Activated CD4-positive, alpha-beta T cell treated with anti-CD3 and anti-CD28 coated beads, Interleukin-2, amount 50 U/mL, for 24 hours (primary cell): Measurements from ENCODE around the gene KRT6C.
"Not testable (repeated sequence)": the region's sequence is repeated elsewhere in the genome, so short reads cannot be mapped to it uniquely, and the experiment has no call there.

Experiments used
- DNase-seq, 2 donors: peaks; one replicate each; pipeline ENCODE4 v3.0.0-alpha.2; 2020; ENCODE audit warnings: low read depth in 1 of 2, low spot score in 1 of 2

KRT6C gene

GRCh38 chr12:52458861-52459260, 14.7 kb downstream of the KRT6C start:
- no peak for DNase-seq

- no peak for DNase-seq
Measured at GRCh38 chr12:52455821-52456220, 17.8 kb downstream of the KRT6C start.

- DNase-seq: no peak
Measured at GRCh38 chr12:52454411-52455201, 19.0 kb downstream of the KRT6C start.

- DNase-seq: no peak
Measured at GRCh38 chr12:52452101-52452500, 21.5 kb downstream of the KRT6C start, which contains the start of gene KRT6B. KRT6B (minus strand) TSS chr12:52452146; CDS start chr12:52452078, 68 bp downstream.

GRCh38 chr12:52448228-52448627, 25.4 kb downstream of the KRT6C start:
- DNase-seq: no peak

- DNase-seq: not testable (repeated sequence)
Measured at GRCh38 chr12:52447196-52447595, 26.4 kb downstream of the KRT6C start.

GRCh38 chr12:52446367-52447045, 27.1 kb downstream of the KRT6C start:
- no peak for DNase-seq

GRCh38 chr12:52445876-52446275, 27.7 kb downstream of the KRT6C start:
- no peak for DNase-seq

- DNase-seq: no peak
Measured at GRCh38 chr12:52444647-52445595, 28.7 kb downstream of the KRT6C start.

- DNase-seq: no peak
Measured at GRCh38 chr12:52443966-52444365, 29.6 kb downstream of the KRT6C start.

GRCh38 chr12:52442600-52443061, 31.0 kb downstream of the KRT6C start:
- DNase-seq: no peak

GRCh38 chr12:52441320-52441911, 32.2 kb downstream of the KRT6C start:
- no peak for DNase-seq

- DNase-seq: no peak
Measured at GRCh38 chr12:52440821-52441319, 32.7 kb downstream of the KRT6C start.

GRCh38 chr12:52439845-52440244, 33.8 kb downstream of the KRT6C start:
- DNase-seq: no peak

GRCh38 chr12:52439420-52439819, 34.2 kb downstream of the KRT6C start:
- no peak for DNase-seq

GRCh38 chr12:52438305-52439301, 35.0 kb downstream of the KRT6C start:
- DNase-seq: no peak

- DNase-seq: no peak
Measured at GRCh38 chr12:52437508-52437907, 36.1 kb downstream of the KRT6C start.

- DNase-seq: no peak
Measured at GRCh38 chr12:52436828-52437474, 36.7 kb downstream of the KRT6C start.
